Fibroblast of mammary gland (primary cell): Measurements from ENCODE around the gene ADD2.

Source experiments
- DNase-seq: peaks from one replicate; pipeline ENCODE4 v3.0.0-alpha.2; 2010; ENCODE audit warnings: low read depth
- H3K4me3 ChIP-seq: 2 replicates; pipeline ENCODE4 v1.5.1; 2011; ENCODE audit warnings: low read depth, mild to moderate bottlenecking, low read length, moderate library complexity; ENCODE audit not compliant: control insufficient read depth
- CTCF ChIP-seq: conservative IDR thresholded peaks from 2 replicates; pipeline ENCODE4 v1.5.1; 2011; ENCODE audit warnings: low read depth, low read length, inconsistent platforms; ENCODE audit not compliant: control insufficient read depth, insufficient read depth

Gene ADD2

GRCh38 chr2:70711191-70711590 is 56.8 kb downstream of the ADD2 start:
- DNase-seq = no peak
- H3K4me3 ChIP-seq = no peak overlapping the region
- no peak for TF ChIP-seq CTCF

GRCh38 chr2:70710038-70710690 is 57.8 kb downstream of the ADD2 start:
- peak; percentile 4 for DNase-seq
- no peak overlapping the region for H3K4me3 ChIP-seq
- TF ChIP-seq CTCF = no peak

GRCh38 chr2:70709275-70710037 is 58.5 kb downstream of the ADD2 start:
- DNase-seq = peak; percentile 56
- H3K4me3 ChIP-seq = no peak overlapping the region
- no peak for TF ChIP-seq CTCF

- TF ChIP-seq CTCF = no peak
- DNase-seq = peak; percentile 47
Measured at GRCh38 chr2:70708376-70709199, 59.4 kb downstream of the ADD2 start.

GRCh38 chr2:70707706-70708105 is 60.3 kb downstream of the ADD2 start:
- no peak overlapping the region for H3K4me3 ChIP-seq
- no peak for TF ChIP-seq CTCF
- DNase-seq = no peak

More at GRCh38 chr2:70708376-70709199, 59.4 kb downstream of the ADD2 start:
- H3K4me3 ChIP-seq = no peak overlapping the region

GRCh38 chr2:70706026-70706795 is 61.8 kb downstream of the ADD2 start:
- no peak for DNase-seq
- no peak for TF ChIP-seq CTCF

More at GRCh38 chr2:70706026-70706795, 61.8 kb downstream of the ADD2 start:
- H3K4me3 ChIP-seq = no peak overlapping the region
